22Rv1 (cell line): ENCODE data around the gene MGAT1.

ENCODE experiments used
- ZFX ChIP-seq: fragments of 450-650 bp; IDR thresholded peaks from 2 replicates; pipeline ENCODE4 v1.6.1; 2017; ENCODE audit warnings: antibody characterized with exemption, borderline replicate concordance
- TF ChIP-seq, protein P1 (sequence below): fragments of 450-650 bp; IDR thresholded peaks from 2 replicates; pipeline ENCODE4 v1.5.1; 2017; ENCODE audit warnings: mild to moderate bottlenecking

DNA sequence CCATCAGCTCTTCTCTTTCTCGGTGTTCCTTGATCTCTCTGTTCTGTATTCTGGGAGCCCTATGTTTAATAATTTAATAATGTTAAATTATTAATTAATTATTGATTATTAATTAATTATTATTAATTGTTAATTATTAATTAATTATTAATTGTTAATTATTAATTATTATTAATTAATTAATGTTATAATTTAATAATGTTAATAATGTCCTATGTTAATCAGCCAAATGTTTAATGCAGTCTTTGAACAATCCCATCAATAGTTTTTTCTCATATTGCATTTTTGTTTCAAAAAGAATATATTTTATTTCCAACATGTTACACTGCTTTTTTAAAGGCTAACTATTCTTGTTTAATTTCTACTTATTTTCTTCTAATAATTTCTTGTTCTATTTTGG is 26.2 kb downstream of the MGAT1 start:
- TF ChIP-seq, protein P1, sequence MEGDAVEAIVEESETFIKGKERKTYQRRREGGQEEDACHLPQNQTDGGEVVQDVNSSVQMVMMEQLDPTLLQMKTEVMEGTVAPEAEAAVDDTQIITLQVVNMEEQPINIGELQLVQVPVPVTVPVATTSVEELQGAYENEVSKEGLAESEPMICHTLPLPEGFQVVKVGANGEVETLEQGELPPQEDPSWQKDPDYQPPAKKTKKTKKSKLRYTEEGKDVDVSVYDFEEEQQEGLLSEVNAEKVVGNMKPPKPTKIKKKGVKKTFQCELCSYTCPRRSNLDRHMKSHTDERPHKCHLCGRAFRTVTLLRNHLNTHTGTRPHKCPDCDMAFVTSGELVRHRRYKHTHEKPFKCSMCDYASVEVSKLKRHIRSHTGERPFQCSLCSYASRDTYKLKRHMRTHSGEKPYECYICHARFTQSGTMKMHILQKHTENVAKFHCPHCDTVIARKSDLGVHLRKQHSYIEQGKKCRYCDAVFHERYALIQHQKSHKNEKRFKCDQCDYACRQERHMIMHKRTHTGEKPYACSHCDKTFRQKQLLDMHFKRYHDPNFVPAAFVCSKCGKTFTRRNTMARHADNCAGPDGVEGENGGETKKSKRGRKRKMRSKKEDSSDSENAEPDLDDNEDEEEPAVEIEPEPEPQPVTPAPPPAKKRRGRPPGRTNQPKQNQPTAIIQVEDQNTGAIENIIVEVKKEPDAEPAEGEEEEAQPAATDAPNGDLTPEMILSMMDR: no peak
- no peak for TF ChIP-seq ZFX
